ENCODE data around the gene RIMS1. TPM values are rescaled to one million over a fixed set of nuclear protein-coding genes. Genes with fewer than 3 reads are reported as not detected.

The RIMS1 gene
- total RNA-seq, 1 donor from 2014 or later, result 2.2 TPM

DNA sequence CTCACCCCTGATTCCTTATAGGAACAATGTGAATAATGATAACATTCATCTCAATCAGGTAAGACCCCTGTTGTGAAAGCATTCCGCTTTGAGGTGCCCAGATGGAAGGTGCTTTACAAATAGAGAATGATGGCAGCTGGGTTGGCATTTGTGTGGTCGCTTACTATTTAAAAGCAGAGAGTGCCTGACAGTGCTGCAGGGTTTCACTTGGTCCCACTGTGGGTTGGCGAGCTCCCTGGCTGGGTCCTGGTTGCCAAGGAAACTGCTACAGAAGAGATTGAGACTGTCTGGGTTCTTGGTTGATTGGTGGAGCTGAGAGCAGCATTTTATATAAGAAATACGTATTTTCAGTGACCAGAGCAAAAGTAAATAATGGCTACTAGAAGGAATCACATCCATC is 528.3 kb downstream of the RIMS1 start:
- Mint-ChIP-seq H3K27me3 (ENCODE audit: low read depth, unreplicated experiment) (peaks cover 9% of the 10 kb centered on the region), H3K27ac (ENCODE audit: unreplicated experiment) (no peak overlapping the region), H3K4me1 (ENCODE audit: low read depth, unreplicated experiment) (peaks cover 10% of the 10 kb centered on the region), H3K36me3 (ENCODE audit: low read depth, unreplicated experiment) (no peaks in the 10 kb centered on the region), H3K4me3 (ENCODE audit: unreplicated experiment) (no peak overlapping the region), H3K9me3 (ENCODE audit: unreplicated experiment) (no peaks in the 10 kb centered on the region)
- H3K4me3 ChIP-seq (ENCODE audit: insufficient read depth, low read depth, low read length), result no peak overlapping the region
- H3K27me3 ChIP-seq (ENCODE audit: insufficient read depth, low read length), result no peaks in the 10 kb centered on the region
- H3K9ac ChIP-seq (ENCODE audit: low read length), result no peak overlapping the region
- H2AFZ ChIP-seq (ENCODE audit: low read depth, low read length), result no peak overlapping the region
- FAIRE-seq (no peak), DNase-seq (ENCODE audit: low read depth) (no peak)
- H4K20me1 ChIP-seq (ENCODE audit: insufficient read depth, low read length), result no peaks in the 10 kb centered on the region
- TF ChIP-seq, protein P1, sequence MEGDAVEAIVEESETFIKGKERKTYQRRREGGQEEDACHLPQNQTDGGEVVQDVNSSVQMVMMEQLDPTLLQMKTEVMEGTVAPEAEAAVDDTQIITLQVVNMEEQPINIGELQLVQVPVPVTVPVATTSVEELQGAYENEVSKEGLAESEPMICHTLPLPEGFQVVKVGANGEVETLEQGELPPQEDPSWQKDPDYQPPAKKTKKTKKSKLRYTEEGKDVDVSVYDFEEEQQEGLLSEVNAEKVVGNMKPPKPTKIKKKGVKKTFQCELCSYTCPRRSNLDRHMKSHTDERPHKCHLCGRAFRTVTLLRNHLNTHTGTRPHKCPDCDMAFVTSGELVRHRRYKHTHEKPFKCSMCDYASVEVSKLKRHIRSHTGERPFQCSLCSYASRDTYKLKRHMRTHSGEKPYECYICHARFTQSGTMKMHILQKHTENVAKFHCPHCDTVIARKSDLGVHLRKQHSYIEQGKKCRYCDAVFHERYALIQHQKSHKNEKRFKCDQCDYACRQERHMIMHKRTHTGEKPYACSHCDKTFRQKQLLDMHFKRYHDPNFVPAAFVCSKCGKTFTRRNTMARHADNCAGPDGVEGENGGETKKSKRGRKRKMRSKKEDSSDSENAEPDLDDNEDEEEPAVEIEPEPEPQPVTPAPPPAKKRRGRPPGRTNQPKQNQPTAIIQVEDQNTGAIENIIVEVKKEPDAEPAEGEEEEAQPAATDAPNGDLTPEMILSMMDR (IDR thresholded peaks at IDR 0.05; ENCODE audit: insufficient read depth, low read depth, low read length), result no peak
- TF ChIP-seq EZH2 (IDR thresholded peaks at IDR 0.05; ENCODE audit: insufficient read depth, low read length), result no peak
- no peaks in the 10 kb centered on the region for H3K9me3 ChIP-seq (ENCODE audit: insufficient read depth, low read depth, low read length)
- H3K4me2 ChIP-seq (ENCODE audit: low read length), result no peak overlapping the region
- no peaks in the 10 kb centered on the region for H3K79me2 ChIP-seq (ENCODE audit: insufficient read depth, low read length)
- H3K27ac ChIP-seq (ENCODE audit: low read depth, low read length), result no peak overlapping the region
- H3K4me1 ChIP-seq (ENCODE audit: insufficient read depth, low read length), result peaks cover 4% of the 10 kb centered on the region
- H3K36me3 ChIP-seq (ENCODE audit: insufficient read depth, low read length), result no peaks in the 10 kb centered on the region

DNA sequence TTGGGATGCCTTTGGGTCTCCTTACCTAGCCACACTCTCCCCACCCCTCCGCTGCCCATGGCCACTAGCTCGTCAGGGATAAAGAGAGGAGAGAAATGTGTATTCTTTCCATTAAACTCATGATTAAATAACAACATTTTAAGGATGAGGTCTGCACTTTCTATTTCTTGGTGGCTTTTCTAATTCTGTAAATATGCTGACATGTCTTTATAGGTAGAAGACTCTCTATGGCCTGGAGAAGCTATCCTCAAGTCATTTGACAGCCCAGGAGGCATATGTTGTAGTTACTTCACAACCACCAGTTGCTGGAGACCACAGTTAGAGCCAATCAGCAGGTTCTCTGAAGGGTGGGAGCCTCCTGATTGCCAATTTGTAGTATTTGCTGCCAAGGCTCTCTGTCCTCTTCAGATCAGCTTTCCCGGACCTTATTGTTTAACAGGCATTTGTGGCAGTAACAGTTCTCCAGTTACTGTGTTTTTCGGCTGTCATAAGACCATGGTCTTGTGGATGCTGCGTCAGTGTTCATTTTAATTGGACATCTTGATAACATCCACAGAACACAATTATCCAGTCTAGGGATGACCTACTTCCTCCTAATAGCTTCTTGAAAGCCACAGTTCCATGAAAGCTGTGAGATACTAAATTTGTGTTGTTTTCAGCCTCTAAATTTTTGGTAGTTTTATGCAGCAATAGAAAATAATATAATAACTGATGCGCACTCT is 530.6 kb downstream of the RIMS1 start:
- H3K27ac ChIP-seq (ENCODE audit: low read depth, low read length), result no peak overlapping the region
- no peak overlapping the region for H3K27ac Mint-ChIP-seq (ENCODE audit: unreplicated experiment)

DNA sequence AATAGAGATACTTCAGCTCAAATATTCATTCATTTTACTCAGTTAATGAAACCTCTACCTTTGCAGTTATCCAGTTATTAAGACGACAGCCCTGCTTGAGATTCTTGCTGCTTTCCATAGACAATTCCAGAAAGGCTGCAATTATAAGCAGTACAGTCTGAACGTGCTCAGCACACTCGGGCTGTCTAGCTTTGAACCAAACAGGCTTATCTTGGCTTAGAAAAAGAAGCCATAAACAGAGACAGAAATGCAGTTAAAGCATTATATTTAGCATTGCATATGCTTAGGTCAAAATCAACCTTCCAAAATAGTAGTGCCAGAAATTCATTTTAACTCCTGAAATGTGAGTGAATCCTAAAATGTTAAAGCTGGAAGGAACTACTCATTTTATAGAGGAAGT is 531.4 kb downstream of the RIMS1 start:
- H3K4me2 ChIP-seq (ENCODE audit: low read length), result no peak overlapping the region
- H4K20me1 ChIP-seq (ENCODE audit: insufficient read depth, low read length), result no peaks in the 10 kb centered on the region
- peaks cover 4% of the 10 kb centered on the region for H3K4me1 ChIP-seq (ENCODE audit: insufficient read depth, low read length)
- TF ChIP-seq, protein P1 (IDR thresholded peaks at IDR 0.05; ENCODE audit: insufficient read depth, low read depth, low read length), result no peak
- no peak for TF ChIP-seq EZH2 (IDR thresholded peaks at IDR 0.05; ENCODE audit: insufficient read depth, low read length)
- Mint-ChIP-seq H3K27ac (ENCODE audit: unreplicated experiment) (no peak overlapping the region), H3K4me3 (ENCODE audit: unreplicated experiment) (no peak overlapping the region), H3K36me3 (ENCODE audit: low read depth, unreplicated experiment) (no peaks in the 10 kb centered on the region), H3K4me1 (ENCODE audit: low read depth, unreplicated experiment) (peaks cover 7% of the 10 kb centered on the region), H3K9me3 (ENCODE audit: unreplicated experiment) (no peaks in the 10 kb centered on the region), H3K27me3 (ENCODE audit: low read depth, unreplicated experiment) (peaks cover 9% of the 10 kb centered on the region)
- H3K4me3 ChIP-seq (ENCODE audit: insufficient read depth, low read depth, low read length), result no peak overlapping the region
- H3K27me3 ChIP-seq (ENCODE audit: insufficient read depth, low read length), result no peaks in the 10 kb centered on the region
- no peak for DNase-seq (ENCODE audit: low read depth)
- H3K9ac ChIP-seq (ENCODE audit: low read length), result no peak overlapping the region
- no peak overlapping the region for H3K27ac ChIP-seq (ENCODE audit: low read depth, low read length)
- peak; percentile 54 for FAIRE-seq
- no peak overlapping the region for H2AFZ ChIP-seq (ENCODE audit: low read depth, low read length)
- no peaks in the 10 kb centered on the region for H3K9me3 ChIP-seq (ENCODE audit: insufficient read depth, low read depth, low read length)
- H3K36me3 ChIP-seq (ENCODE audit: insufficient read depth, low read length), result no peaks in the 10 kb centered on the region
- H3K79me2 ChIP-seq (ENCODE audit: insufficient read depth, low read length), result no peaks in the 10 kb centered on the region

More for the DNA sequence above, 530.6 kb downstream of the RIMS1 start:
- Mint-ChIP-seq H3K4me3 (ENCODE audit: unreplicated experiment) (no peak overlapping the region), H3K36me3 (ENCODE audit: low read depth, unreplicated experiment) (no peaks in the 10 kb centered on the region), H3K9me3 (ENCODE audit: unreplicated experiment) (no peaks in the 10 kb centered on the region), H3K4me1 (ENCODE audit: low read depth, unreplicated experiment) (peaks cover 7% of the 10 kb centered on the region), H3K27me3 (ENCODE audit: low read depth, unreplicated experiment) (peaks cover 9% of the 10 kb centered on the region)
- Histone ChIP-seq H3K27me3 (ENCODE audit: insufficient read depth, low read length) (no peaks in the 10 kb centered on the region), H3K4me1 (ENCODE audit: insufficient read depth, low read length) (peaks cover 4% of the 10 kb centered on the region), H3K9me3 (ENCODE audit: insufficient read depth, low read depth, low read length) (no peaks in the 10 kb centered on the region), H3K4me2 (ENCODE audit: low read length) (no peak overlapping the region), H3K36me3 (ENCODE audit: insufficient read depth, low read length) (no peaks in the 10 kb centered on the region), H3K79me2 (ENCODE audit: insufficient read depth, low read length) (no peaks in the 10 kb centered on the region), H3K9ac (ENCODE audit: low read length) (no peak overlapping the region), H2AFZ (ENCODE audit: low read depth, low read length) (no peak overlapping the region), H3K4me3 (ENCODE audit: insufficient read depth, low read depth, low read length) (no peak overlapping the region), H4K20me1 (ENCODE audit: insufficient read depth, low read length) (no peaks in the 10 kb centered on the region)
- TF ChIP-seq, protein P1 (IDR thresholded peaks at IDR 0.05; ENCODE audit: insufficient read depth, low read depth, low read length), result no peak
- FAIRE-seq (no peak), DNase-seq (ENCODE audit: low read depth) (no peak)

All from astrocyte (in vitro differentiated cells and primary cell).